HG03280 (cell line): ENCODE results near the gene KRTAP10-3.
"Not testable (repeated sequence)": the region's sequence is repeated elsewhere in the genome, so short reads cannot be mapped to it uniquely, and the experiment has no call there.

ENCODE experiments used
- ATAC-seq: cut with Tn5 transposase; IDR thresholded peaks from one replicate; pipeline ENCODE4 v1.9.1; 2021; ENCODE audit warnings: mild to moderate bottlenecking, moderate library complexity; ENCODE audit not compliant: unreplicated experiment

The KRTAP10-3 gene

GRCh38 chr21:44590897-44591800 lies 32.6 kb upstream of the KRTAP10-3 start:
- ATAC-seq = not testable (repeated sequence)

GRCh38 chr21:44590311-44590721 lies 31.7 kb upstream of the KRTAP10-3 start:
- no peak for ATAC-seq

- ATAC-seq = no peak
These were observed 31.2 kb upstream of the KRTAP10-3 start for GRCh38 chr21:44589586-44590305.

GRCh38 chr21:44589094-44589493 lies 30.5 kb upstream of the KRTAP10-3 start:
- ATAC-seq = no peak

- no peak for ATAC-seq
These were observed 27.3 kb upstream of the KRTAP10-3 start for GRCh38 chr21:44585892-44586291.

- ATAC-seq = no peak
These were observed 25.2 kb upstream of the KRTAP10-3 start for GRCh38 chr21:44583800-44584147.

GRCh38 chr21:44583089-44583799 lies 24.6 kb upstream of the KRTAP10-3 start:
- ATAC-seq = no peak

- no peak for ATAC-seq
These were observed 23.5 kb upstream of the KRTAP10-3 start for GRCh38 chr21:44582055-44582454.

GRCh38 chr21:44581158-44581557 lies 22.6 kb upstream of the KRTAP10-3 start:
- no peak for ATAC-seq

- ATAC-seq = not testable (repeated sequence)
These were observed 21.7 kb upstream of the KRTAP10-3 start, which contains the start of gene KRTAP10-5 for GRCh38 chr21:44580231-44580821. TSS of gene KRTAP10-5 (minus strand) at chr21:44580604. CDS start at chr21:44580578, 26 bp downstream.

- ATAC-seq = no peak
These were observed 21.2 kb upstream of the KRTAP10-3 start for GRCh38 chr21:44579833-44580144.

GRCh38 chr21:44579056-44579832 lies 20.6 kb upstream of the KRTAP10-3 start:
- no peak for ATAC-seq

- no peak for ATAC-seq
These were observed 19.9 kb upstream of the KRTAP10-3 start for GRCh38 chr21:44578371-44579055.

- ATAC-seq = no peak
These were observed 17.4 kb upstream of the KRTAP10-3 start for GRCh38 chr21:44576025-44576420.

- no peak for ATAC-seq
These were observed 16.9 kb upstream of the KRTAP10-3 start for GRCh38 chr21:44575307-44576024.

- ATAC-seq = no peak
These were observed 16.1 kb upstream of the KRTAP10-3 start for GRCh38 chr21:44574457-44575306.

GRCh38 chr21:44573630-44574456 lies 15.2 kb upstream of the KRTAP10-3 start, which contains the start of gene KRTAP10-4:
TSS of gene KRTAP10-4 (plus strand) at chr21:44573729. CDS start at chr21:44573759, 30 bp downstream.
- ATAC-seq = not testable (repeated sequence)
